Mononuclear cell (primary cell): ENCODE results near the gene TPRA1. TPM values are rescaled to one million over a fixed set of nuclear protein-coding genes. Genes with fewer than 3 reads are reported as not detected.
"Not testable (repeated sequence)": the region's sequence is repeated elsewhere in the genome, so short reads cannot be mapped to it uniquely, and the experiment has no call there.

Experiments
- H3K27me3 ChIP-seq: 2 replicates; pipeline ENCODE4 v1.6.0; 2011; ENCODE audit warnings: low read length, control low read depth; ENCODE audit not compliant: insufficient read depth
- H3K4me1 ChIP-seq: 2 replicates; pipeline ENCODE4 v1.5.1; 2011; ENCODE audit warnings: mild to moderate bottlenecking, low read length, control low read depth; ENCODE audit not compliant: insufficient read depth
- H3K4me3 ChIP-seq: 2 replicates; pipeline ENCODE4 v1.5.1; 2011; ENCODE audit warnings: mild to moderate bottlenecking, low read length, moderate library complexity
- H3K9me3 ChIP-seq: 2 replicates; pipeline ENCODE4 v1.5.1; 2011; ENCODE audit warnings: low read depth, mild to moderate bottlenecking, control low read depth, low read length
- total RNA-seq: library from RNA; depleted of rRNA; stranded (reverse); fragments of >200 nt; gene quantifications from one replicate; pipeline ENCODE4 v1.2.3, GENCODE V29; 2012

TPRA1 gene
- total RNA-seq, 1 donor, result 9.3 TPM

DNA sequence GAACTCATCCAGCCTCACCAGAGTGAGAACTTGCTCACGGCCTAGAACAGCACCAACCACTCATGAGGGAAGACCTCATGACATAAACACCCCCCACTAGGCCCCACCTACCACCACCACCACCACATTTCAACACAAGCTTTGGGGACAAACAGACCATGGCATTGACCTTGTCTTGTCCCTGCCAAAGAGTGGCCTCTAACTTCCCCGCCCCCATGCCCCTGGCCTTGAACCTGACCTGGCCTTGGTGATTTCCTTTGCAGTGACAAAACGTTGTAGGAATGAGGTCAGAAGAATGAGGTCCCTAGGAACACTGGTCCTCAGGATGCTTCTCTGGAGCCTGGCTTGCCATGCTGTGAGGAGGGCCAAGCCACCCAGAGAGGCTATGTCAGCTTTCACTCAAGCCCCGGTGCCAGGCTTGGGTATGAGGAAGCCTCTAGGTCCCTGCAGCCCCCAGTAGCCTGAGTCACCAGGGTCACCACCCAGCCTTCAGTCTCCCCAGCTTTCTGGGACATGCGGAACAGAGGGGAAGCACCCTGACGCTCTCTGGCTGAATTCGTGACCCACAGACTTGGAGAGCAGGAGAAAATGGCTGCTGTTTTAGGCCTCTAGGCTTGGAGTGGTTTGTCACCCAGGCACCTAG lies 57.9 kb downstream of the TPRA1 start:
- Histone ChIP-seq H3K9me3 (no peaks in the 10 kb centered on the region), H3K4me1 (no peaks in the 10 kb centered on the region), H3K4me3 (no peak overlapping the region), H3K27me3 (no peaks in the 10 kb centered on the region)

DNA sequence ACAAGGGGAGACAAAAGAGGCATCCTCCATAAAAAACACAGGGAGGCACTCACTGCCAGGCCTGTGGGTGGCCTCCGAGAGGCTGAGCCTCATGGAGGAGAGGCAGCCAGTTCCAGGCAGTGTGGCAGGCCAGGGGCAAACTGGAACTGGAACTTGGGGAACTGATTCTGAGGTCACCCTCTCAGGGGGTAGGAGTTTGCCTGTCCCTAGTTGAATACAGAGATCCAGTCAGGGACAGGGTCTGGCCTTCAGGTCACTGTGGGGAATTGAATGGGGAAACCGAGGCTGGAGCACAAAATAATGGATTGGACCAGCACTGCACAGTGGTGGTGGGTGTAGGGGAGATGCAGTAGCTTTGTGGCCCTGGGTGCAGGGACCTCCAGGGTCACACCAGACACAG lies 58.7 kb downstream of the TPRA1 start:
- no peak overlapping the region for H3K4me3 ChIP-seq
- no peaks in the 10 kb centered on the region for H3K9me3 ChIP-seq
- H3K4me1 ChIP-seq, result no peaks in the 10 kb centered on the region
- no peaks in the 10 kb centered on the region for H3K27me3 ChIP-seq

DNA sequence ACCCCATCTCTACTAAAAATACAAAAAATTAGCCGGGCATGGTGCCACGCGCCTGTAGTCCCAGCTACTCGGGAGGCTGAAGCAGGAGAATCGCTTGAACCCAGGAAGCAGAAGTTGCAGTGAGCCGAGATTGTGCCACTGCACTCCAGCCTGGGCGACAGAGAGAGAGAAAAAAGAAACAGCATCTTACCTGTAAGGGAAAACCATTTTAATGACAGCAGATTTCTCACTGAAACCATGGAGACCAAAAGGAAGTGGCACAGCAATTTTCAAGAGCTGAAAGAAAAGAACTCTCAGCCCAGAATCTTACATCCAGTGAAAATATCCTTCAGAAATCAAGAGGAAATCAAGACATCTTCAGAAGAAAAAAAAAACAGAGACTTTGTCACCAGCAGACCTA lies 59.7 kb downstream of the TPRA1 start:
- H3K4me1 ChIP-seq, H3K27me3 ChIP-seq, H3K4me3 ChIP-seq, H3K9me3 ChIP-seq: not testable (repeated sequence)

DNA sequence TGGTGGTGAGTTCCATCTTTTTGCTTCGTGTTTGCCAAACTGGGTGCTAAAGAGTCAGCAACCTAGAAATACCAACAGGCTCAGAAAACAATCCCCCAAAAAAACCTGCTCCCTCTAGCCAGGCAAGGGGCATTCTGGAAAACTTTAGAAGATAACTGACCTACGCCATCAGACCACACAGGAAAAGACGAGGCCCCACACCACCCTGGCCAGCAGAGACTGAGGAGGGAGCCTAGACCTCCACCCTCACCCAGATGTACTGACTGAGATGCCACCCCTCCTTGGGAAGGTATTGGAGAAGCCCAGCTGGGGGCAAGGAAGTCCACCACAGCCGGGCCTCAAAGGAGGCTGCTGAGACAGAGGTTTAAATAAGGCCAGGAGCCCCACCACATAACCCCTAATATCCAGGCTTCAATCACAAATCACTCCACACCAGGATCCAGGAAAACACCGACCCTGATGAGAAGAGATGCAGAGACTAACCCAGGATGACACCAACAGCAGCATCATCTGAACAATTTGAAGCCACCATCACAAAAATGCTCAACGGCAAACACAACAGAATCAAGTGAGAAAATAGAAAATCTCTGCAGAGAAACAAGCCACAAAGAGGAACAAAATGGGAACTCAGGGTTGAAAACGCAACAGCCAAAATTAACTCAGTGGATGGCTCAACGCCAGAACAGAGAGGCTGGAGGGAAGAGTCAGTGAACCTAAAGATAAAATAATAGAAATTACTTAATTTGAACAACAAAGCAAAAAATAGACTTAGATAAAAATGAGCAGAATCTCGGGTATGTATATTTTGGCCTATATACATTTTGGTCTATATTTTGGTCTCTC lies 61.0 kb downstream of the TPRA1 start:
- no peaks in the 10 kb centered on the region for H3K9me3 ChIP-seq
- no peaks in the 10 kb centered on the region for H3K4me1 ChIP-seq
- no peak overlapping the region for H3K4me3 ChIP-seq

DNA sequence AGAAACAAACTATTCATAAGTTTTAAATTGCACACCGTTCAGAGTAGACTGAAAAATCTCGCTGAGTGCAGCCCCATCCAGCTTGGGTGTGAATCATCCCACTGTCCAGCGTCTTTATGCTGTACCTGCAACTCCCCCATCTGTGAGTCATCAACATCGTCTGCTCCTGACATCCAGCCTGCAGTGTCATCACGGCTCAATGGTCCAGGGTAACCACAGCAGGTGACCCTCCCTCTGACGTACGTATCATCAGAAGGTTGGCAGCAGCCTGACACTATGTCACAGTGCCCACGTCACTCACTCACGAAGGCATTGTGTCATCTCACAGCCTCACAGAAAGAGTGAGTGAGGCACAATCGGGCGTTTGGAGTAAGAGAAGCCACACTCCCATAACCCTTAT lies 65.2 kb downstream of the TPRA1 start:
- H3K9me3 ChIP-seq, result no peaks in the 10 kb centered on the region
- no peaks in the 10 kb centered on the region for H3K27me3 ChIP-seq
- H3K4me1 ChIP-seq, result no peaks in the 10 kb centered on the region
- H3K4me3 ChIP-seq, result no peak overlapping the region

More for the DNA sequence above, 61.0 kb downstream of the TPRA1 start:
- H3K27me3 ChIP-seq, result no peaks in the 10 kb centered on the region

DNA sequence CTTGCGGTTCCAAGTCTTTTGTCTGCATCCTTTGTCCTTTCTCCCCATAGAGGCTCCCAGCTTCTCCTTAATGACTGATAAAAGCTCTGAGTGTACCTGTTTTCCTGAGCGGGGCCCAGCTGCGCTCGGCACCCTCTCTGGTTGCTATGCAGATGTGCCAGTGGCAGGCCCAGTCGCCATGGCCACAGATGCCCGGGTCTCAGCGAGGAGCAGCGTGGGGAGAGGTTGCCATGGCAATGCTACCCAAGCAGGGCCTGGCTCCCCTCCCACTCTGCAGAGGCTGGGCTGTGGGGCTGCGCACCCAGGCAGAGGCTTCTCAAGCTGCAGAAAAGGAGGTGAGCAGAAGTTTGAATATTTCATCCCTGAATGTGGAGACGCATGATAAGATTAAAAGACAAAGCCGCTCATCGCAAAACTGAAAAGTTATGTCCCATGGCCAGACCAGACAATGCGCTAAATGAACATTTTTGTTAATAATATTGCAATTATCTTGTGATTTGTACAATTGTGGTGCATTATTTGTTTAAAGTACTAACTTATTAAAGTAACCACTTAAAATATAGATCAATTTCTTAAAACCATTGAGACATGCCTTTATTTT lies 66.1 kb downstream of the TPRA1 start:
- no peaks in the 10 kb centered on the region for H3K27me3 ChIP-seq

More for the DNA sequence above, 66.1 kb downstream of the TPRA1 start:
- no peaks in the 10 kb centered on the region for H3K4me1 ChIP-seq
- no peaks in the 10 kb centered on the region for H3K9me3 ChIP-seq
- H3K4me3 ChIP-seq, result no peak overlapping the region

Other genes starting within 250 kb of the TPRA1 start
- 8.9 TPM for gene MCM2, start 7.7 kb upstream of the TPRA1 start, total RNA-seq
- 1.9 TPM for gene PODXL2, start 38.5 kb upstream of the TPRA1 start, total RNA-seq
- 27.3 TPM for gene ABTB1, start 82.2 kb upstream of the TPRA1 start, total RNA-seq
- 10.7 TPM for gene MGLL, start 231.8 kb upstream of the TPRA1 start, total RNA-seq